ENCODE data around the gene MOSPD3.
"Not testable (repeated sequence)": the region's sequence is repeated elsewhere in the genome, so short reads cannot be mapped to it uniquely, and the experiment has no call there.

The MOSPD3 gene

GRCh38 chr7:100626530-100627237 lies 14.3 kb downstream of the MOSPD3 start:
- DNase-seq = peak; percentile 80

GRCh38 chr7:100627238-100627549 lies 14.9 kb downstream of the MOSPD3 start:
- DNase-seq = no peak

GRCh38 chr7:100629117-100629716 lies 16.9 kb downstream of the MOSPD3 start:
- no peak for DNase-seq

DNA sequence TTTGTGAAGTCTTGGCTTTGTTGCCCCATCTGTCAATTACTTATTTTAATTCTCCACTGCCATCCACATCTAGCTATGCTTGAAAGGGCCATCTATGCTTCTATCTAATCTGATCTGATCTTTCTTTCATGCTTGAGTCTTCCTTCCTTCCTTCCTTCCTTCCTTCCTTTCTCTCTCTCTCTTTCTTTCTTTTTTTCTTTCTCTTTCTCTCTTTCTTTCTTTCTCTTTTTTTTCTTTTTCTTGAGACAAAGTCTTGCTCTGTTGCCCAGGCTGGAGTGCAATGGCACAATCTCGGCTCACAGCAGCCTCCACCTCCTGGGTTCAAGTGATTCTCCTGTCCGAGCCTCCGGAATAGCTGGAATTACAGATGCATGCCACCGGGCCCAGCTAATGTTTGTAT lies 17.7 kb downstream of the MOSPD3 start:
- DNase-seq = no peak

- peak; percentile 59 for DNase-seq
Measured at GRCh38 chr7:100632951-100633717, 20.8 kb downstream of the MOSPD3 start.

GRCh38 chr7:100639995-100640516 lies 27.7 kb downstream of the MOSPD3 start:
- no peak for DNase-seq

DNA sequence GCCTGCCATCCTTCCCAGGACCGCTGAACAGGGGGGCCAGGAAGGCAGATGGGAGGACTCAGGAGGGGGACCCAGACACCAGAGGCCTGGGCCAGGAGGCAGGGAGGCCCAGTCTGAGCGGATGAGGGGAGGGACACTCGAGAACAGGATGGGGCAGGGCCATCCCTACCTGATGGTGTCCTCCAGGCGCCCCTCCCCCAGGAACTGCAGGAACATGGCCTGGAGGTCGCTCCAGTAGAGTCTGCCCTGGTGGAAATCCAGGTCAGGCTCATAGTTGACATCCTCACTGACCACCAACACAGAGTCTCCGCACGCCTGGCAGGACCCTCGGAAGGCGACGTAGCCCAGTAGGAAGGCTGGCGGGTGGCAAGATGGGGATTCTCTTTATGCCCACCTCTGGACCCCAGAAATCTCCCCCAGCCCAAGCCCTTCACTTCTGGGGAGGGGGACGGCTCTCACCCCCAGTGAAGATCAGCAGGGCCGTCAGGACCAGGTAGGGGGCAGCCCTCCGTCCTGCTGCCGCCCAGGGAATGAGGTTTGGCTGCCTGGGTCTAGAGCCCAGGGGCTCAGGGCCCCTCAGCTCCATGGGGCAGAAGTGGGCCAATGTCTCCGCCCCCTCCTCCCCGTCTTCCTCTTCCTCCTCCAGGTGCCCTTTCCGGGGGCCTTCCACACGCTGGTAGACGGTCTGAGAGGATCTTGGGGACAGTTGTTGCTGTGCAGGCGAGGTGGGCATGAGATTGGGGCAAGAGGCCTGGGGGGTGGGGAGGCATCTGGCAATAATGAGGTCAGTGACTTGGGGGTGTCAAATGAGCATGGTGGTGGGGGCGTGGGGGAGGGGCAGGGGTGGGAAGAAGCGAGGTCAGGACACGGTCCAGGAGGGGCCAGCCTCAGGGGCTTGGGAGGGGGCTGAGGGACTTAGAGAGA lies 28.4 kb downstream of the MOSPD3 start:
- DNase-seq = no peak

DNA sequence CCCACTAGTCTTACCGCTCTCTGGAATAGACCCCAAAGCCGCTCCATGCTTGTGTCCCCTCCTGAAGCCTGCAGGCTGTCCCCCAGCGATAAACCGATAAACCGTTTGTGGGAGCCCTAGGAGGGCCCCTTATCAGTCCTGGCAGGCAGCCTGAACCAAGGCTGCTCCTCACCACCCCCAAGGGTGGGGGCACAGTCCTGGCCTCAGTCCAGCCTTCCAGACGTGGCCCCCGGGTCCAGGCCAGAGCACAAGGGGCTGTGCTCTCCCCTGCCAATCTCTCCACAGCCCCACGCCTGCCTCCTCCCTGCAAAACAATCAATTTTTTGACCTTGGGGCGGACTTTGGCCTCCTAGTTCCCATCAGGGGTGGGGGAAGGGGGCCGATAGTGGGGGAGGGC lies 29.1 kb downstream of the MOSPD3 start, which contains the start of gene TFR2:
Gene TFR2, minus strand, starts transcription at position 90 of the 397 bp plus-strand sequence. Its CDS starts 43 bp downstream, at position 47.
- DNase-seq = no peak

DNA sequence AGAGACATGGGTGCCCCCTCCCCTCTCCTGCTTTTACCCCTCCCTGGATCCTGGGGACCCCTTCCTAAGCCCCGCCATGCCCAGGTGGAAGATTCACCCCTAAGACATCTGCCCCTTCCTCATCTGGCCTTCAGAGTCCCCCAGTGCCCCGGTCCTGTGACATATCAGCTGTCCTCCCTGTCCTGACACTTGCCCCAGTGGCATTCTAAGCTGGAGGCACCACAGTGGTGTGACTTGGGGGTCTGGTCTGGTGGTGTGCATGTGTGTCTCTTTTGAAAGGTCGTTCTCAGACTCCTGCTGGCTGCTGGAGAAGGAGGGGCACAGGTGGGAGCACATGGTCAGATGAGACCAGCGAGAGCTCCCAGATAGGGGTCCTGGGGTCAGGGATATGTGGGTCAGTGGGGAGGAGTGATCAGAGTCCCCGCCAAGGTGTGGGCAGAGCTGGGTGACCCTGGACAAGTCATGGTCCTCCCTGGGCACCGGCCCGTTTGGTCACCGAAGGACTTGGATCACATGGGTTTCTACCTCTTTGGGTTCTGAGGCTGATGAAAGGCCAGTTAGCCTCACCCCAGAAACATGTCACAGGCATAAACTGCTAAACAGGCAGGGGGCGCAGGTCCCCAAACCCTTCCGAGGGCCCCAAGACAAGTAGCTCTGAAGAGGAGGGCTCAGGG lies 29.7 kb downstream of the MOSPD3 start:
- DNase-seq = no peak

DNA sequence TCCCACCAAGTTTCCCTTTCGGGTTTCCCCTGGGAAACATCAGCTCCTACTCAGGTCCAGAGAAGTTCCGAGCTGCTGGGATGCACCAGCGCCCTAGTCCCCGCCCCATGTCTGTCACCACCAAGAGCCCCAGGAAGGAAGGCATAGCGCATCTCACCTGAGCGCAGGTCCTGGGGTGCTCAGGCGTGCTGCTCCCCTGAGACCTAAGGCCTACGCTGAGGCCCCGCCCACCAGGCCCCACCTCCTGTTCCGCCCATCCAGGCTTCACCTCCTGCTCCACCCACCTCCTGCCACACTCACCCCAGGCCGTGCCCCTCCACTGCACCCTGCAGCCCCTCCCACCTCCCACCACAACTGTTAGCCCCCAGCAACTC lies 30.2 kb downstream of the MOSPD3 start:
- peak; percentile 39 for DNase-seq

DNA sequence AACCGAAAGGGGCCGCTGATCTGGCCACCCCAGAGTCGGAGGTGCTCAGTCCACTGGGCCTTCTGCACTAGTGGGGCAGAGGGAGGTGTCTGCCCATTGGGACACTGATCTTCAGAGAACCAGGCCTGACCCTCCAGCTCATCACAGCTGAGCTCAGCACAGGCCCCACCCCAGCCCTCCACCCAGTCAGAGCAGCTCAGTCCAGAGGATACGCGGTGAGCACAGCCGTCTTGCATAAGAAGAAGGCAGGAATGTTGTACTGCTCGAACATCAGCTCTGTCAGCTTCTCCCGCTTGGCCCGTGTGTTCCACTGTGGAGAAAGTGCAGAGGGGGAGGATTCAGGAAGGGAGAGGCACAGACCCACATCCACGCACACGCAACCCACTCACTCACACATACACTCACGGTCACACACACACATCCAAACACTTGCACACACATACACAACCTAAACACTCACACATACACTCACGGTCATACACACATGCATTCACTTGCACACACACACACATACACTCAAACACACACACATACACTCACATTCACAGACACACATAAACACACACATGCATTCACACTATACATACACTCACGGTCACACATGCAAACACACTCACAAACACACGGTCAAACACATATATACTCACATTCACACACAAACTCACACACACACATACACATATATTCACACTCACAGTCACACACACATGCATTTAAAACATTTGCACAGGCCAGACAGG lies 37.7 kb downstream of the MOSPD3 start:
- DNase-seq = no peak

DNA sequence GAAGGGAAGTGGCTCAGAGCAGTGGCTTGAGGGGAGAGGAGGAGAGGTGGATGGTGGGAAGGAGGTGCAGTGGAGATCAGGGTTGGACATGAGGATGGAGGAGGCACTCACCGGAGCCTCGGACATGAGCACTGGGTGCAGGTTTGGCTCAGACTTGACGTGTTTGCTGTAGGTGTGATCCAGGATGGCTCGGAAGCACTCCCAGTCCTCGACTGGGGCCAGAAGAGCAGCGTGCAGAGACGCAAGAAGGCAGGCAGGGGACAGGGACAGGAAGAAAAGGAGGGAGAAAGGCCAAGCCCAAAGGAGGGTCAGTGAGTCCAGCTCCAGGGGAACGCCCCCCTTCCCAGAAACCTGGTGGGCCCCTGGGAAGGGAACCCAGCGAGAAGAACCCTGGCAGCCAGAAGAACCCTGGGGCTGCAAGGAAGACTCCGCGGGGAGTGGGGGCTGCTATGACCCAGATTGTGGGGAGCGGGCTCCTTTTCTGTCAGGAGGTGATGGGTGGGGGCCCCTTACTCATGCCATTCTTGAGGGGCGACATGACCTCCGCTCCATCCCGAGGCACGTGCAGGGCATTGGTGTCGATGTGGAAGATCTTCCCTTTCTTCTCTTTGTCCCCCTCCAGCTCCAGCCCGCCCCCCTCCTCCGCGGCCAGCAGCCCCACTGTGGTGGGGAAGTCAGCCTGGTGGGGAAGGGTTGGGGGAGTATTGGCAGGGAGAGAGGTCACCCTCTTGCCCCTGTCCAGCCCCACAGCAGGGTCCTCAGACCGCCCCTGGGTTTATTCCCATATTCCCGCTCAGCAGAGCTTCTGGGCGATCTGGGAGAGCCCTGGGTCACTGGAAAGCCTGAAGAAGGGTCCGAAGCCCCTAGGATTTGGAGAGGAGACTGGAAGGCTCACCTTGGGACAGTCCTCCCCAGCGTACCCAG lies 42.8 kb downstream of the MOSPD3 start:
- DNase-seq = no peak

GRCh38 chr7:100655908-100656674 lies 43.8 kb downstream of the MOSPD3 start, which contains the start of gene ACTL6B:
Gene ACTL6B, minus strand, starts transcription at chr7:100656448. Its CDS starts 94 bp downstream, at chr7:100656354.
- DNase-seq = peak; percentile 86

DNA sequence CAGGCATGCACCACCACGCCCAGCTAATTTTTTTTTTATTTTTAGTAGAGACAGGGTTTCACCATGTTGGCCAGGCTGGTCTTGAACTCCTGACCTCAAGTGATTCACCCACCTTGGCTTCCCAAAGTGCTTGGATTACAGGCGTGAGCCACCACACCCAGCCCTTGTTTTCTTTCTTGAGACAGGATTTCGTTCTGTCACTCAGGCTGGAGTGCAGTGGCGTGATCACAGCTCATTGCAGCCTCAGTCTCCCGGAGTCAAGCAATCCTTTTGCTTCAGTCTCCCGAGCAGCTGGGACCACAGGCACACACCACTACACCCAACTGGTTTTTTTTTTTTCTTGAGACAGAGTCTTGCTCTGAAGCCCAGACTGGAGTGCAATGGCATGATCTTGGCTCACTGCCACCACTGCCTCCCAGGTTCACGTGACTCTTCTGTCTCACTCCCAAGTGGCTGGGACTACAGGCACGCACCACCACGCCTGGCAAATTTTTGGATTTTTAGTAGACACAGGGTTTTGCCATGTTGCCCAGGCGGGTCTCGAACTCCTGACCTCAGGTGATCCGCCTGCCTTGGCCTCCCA lies 49.9 kb downstream of the MOSPD3 start:
- not testable (repeated sequence) for DNase-seq
